K562 (cell line): Measurements from ENCODE around the gene XCL2. TPM values are rescaled to one million over a fixed set of nuclear protein-coding genes. Genes with fewer than 3 reads are reported as not detected.
A peak's percentile ranks its signal among the peaks of the same experiment; 100 is the strongest.
"Not testable (repeated sequence)": the region's sequence is repeated elsewhere in the genome, so short reads cannot be mapped to it uniquely, and the experiment has no call there.

Experiments used
- ATAC-seq: fragments of 200-7000 bp; cut with Tn5 transposase; 3 replicates; pipeline ENCODE4 v1.9.1; 2020; ENCODE audit warnings: moderate library complexity
- BruUV-seq: library from RNA; stranded (reverse); fragments of 400-500 nt; replicated peaks from 2 replicates; lab custom pipeline; 2021; lab: Mats Ljungman, UMichigan
- CTCF ChIA-PET: fragments of 300-600 bp; formaldehyde crosslinking; extraction: SDS; loops from one replicate; lab custom pipeline; 2021; ENCODE audit warnings: low intra/inter-chr PET ratio; lab: Yijun Ruan, JAX
- POLR2A ChIA-PET: fragments of 300-600, 350-650 bp; sonication (Branson Sonifier 250); formaldehyde crosslinking; extraction: SDS; loops from one replicate; lab custom pipeline; 2021; ENCODE audit warnings: antibody characterized with exemption, inconsistent platforms; lab: Yijun Ruan, JAX
- DNase-seq, 4 experiments: peaks; one replicate each; pipeline versions ENCODE4 v3.0.0 to v3.0.0-alpha.2; 2011 to 2018; ENCODE audit warnings: low spot score in 3 of 4, mixed read lengths in 3 of 4; ENCODE audit errors: extremely low read depth in 1 of 4
- FAIRE-seq: peaks from 2 replicates; lab custom pipeline; 2011; peaks lifted over from hg19 to GRCh38; lab: Jason Lieb, UNC
- H2AFZ ChIP-seq: 2 replicates; pipeline ENCODE4 v1.6.0; 2011; ENCODE audit warnings: low read depth, low read length, control low read depth, inconsistent platforms
- H3K27ac ChIP-seq: fragments of 200-600 bp; 3 replicates; pipeline ENCODE4 v1.8.0; 2011; ENCODE audit warnings: low read depth, mild to moderate bottlenecking, control low read depth, inconsistent platforms, low read length, moderate library complexity, mixed read lengths; ENCODE audit errors: extremely low read depth
- H3K27me3 ChIP-seq, 2 experiments: fragments of 300-600 bp in 1 of 2; 2 replicates in 1 of 2; 3 replicates in 1 of 2; pipeline versions ENCODE4 v1.6.0 to v1.8.0; 2011; ENCODE audit warnings: inconsistent platforms in 2 of 2, low read length in 2 of 2, mild to moderate bottlenecking in 1 of 2, mixed read lengths in 1 of 2, moderate library complexity in 1 of 2; ENCODE audit not compliant: control insufficient read depth in 2 of 2, insufficient read depth in 2 of 2
- H3K36me3 ChIP-seq: fragments of 300-600 bp; 3 replicates; pipeline ENCODE4 v1.8.0; 2011; ENCODE audit warnings: mild to moderate bottlenecking, low read length, inconsistent platforms; ENCODE audit not compliant: control insufficient read depth, insufficient read depth
- H3K4me1 ChIP-seq, 2 experiments: fragments of 200-600 bp in 1 of 2; replicated peaks in 1 of 2; 2 replicates in 1 of 2; 3 replicates in 1 of 2; pipeline versions ENCODE4 v1.5.1 to v1.8.0; 2011; ENCODE audit warnings: inconsistent platforms in 2 of 2, low read length in 2 of 2, mild to moderate bottlenecking in 1 of 2, mixed read lengths in 1 of 2, moderate library complexity in 1 of 2; ENCODE audit not compliant: control insufficient read depth in 2 of 2, insufficient read depth in 2 of 2
- H3K4me2 ChIP-seq: 2 replicates; pipeline ENCODE4 v1.6.1; 2011; ENCODE audit warnings: low read length, control low read depth, inconsistent platforms, mixed read lengths; ENCODE audit not compliant: insufficient read depth
- H3K4me3 ChIP-seq: fragments of 200-600 bp; sonication (generic), shearing (Covaris generic); 2 replicates; pipeline ENCODE4 v1.5.1; 2016; ENCODE audit warnings: control low read depth, inconsistent platforms
- H3K79me2 ChIP-seq: fragments of 200-600 bp; 3 replicates; pipeline ENCODE4 v1.8.0; 2011; ENCODE audit warnings: low read length, inconsistent platforms; ENCODE audit not compliant: control insufficient read depth, insufficient read depth
- H3K9ac ChIP-seq, 2 experiments: 2 replicates each; pipeline versions ENCODE4 v1.6.0 to v1.6.1; 2011; ENCODE audit warnings: low read depth in 2 of 2, low read length in 2 of 2, control low read depth in 1 of 2, inconsistent platforms in 1 of 2, mild to moderate bottlenecking in 1 of 2, mixed read lengths in 1 of 2; ENCODE audit not compliant: insufficient read depth in 1 of 2
- H3K9me1 ChIP-seq: one replicate; pipeline ENCODE4 v1.6.0; 2011; ENCODE audit warnings: inconsistent platforms, mild to moderate bottlenecking, low read length, moderate library complexity; ENCODE audit not compliant: control insufficient read depth, insufficient read depth
- H3K9me3 ChIP-seq: replicated peaks from 2 replicates; pipeline ENCODE4 v1.5.1; 2011; ENCODE audit warnings: low read depth, low read length, inconsistent platforms; ENCODE audit not compliant: control insufficient read depth, insufficient read depth
- H4K20me1 ChIP-seq: replicated peaks from 2 replicates; pipeline ENCODE4 v1.6.1; 2011; ENCODE audit warnings: low read length, inconsistent platforms, mixed read lengths; ENCODE audit not compliant: control insufficient read depth, insufficient read depth
- CEBPB ChIP-seq: fragments of 450-650 bp; IDR thresholded peaks from 2 replicates; pipeline ENCODE4 v1.6.1; 2016; ENCODE audit warnings: missing genetic modification characterization, missing compliant biosample characterization
- CEBPG ChIP-seq, 3 experiments: fragments of 200-800 bp in 1 of 3; sonication (Bioruptor generic) in 1 of 3; sonication (generic) in 1 of 3; formaldehyde crosslinking in 1 of 3; IDR thresholded peaks in 2 of 3; conservative IDR thresholded peaks in 1 of 3; 2 replicates each; pipeline versions ENCODE4 v1.6.1 to v1.8.0; 2016 to 2022; ENCODE audit warnings: missing compliant biosample characterization in 2 of 3, missing genetic modification characterization in 2 of 3, mild to moderate bottlenecking in 1 of 3, missing genetic modification reagents in 1 of 3
- RAD21 ChIP-seq, 2 experiments: fragments of 250-450 bp in 1 of 2; fragments of 450-650 bp in 1 of 2; sonication (Bioruptor Pico) in 1 of 2; formaldehyde crosslinking in 1 of 2; IDR thresholded peaks in 1 of 2; conservative IDR thresholded peaks in 1 of 2; 2 replicates each; pipeline versions ENCODE4 v1.4.0 to v1.8.0; 2020 to 2022; ENCODE audit warnings: mild to moderate bottlenecking in 2 of 2, moderate library complexity in 1 of 2
- SMC3 ChIP-seq: conservative IDR thresholded peaks from 2 replicates; pipeline ENCODE4 v1.6.1; 2011; ENCODE audit warnings: low read depth, low read length, improper control_type of control experiment; ENCODE audit not compliant: insufficient read depth
- TEAD2 ChIP-seq: fragments of 450-650 bp; IDR thresholded peaks from 2 replicates; pipeline ENCODE4 v1.6.1; 2016; ENCODE audit warnings: missing genetic modification characterization, control low read depth, missing compliant biosample characterization
- TEAD4 ChIP-seq, 2 experiments: sonication (generic) in 1 of 2; formaldehyde crosslinking in 1 of 2; IDR thresholded peaks; 2 replicates each; pipeline versions ENCODE4 v1.6.1 to v1.8.0; 2012 to 2022; ENCODE audit warnings: borderline replicate concordance in 1 of 2, inconsistent platforms in 1 of 2, low read length in 1 of 2, mild to moderate bottlenecking in 1 of 2, missing genetic modification reagents in 1 of 2
- WGBS: fragments of 100-300 bp; shearing (Covaris generic); methylation state at CpG from one replicate; pipeline ENCODE4 v1.1.6; 2016; ENCODE audit warnings: low coverage, mixed read lengths; ENCODE audit not compliant: insufficient coverage; ENCODE audit errors: missing lambda C conversion rate; 5-methylcytosine and 5-hydroxymethylcytosine counted together
- in situ Hi-C: fragments of 300-500 bp; cut with MboI; formaldehyde crosslinking; loops from 4 replicates; pipeline ENCODE4 v1.15.0; 2018; ENCODE audit warnings: inconsistent platforms, mixed read lengths
- intact Hi-C: fragments of 100-400 bp; cut with micrococcal nuclease; formaldehyde crosslinking; loops from 2 replicates; pipeline ENCODE4 v1.14.2; 2022
- polyA plus RNA-seq, 8 experiments: library from polyadenylated mRNA; depleted of rRNA in 4 of 8; stranded (reverse) in 5 of 8; unstranded in 3 of 8; fragments of >200 nt; fragmentation: Nextera tagmentation in 2 of 8; fragmentation: Illumina TruSeq in 1 of 8; extraction: Ambion mirVana in 2 of 8; extraction: Trizol in 1 of 8; gene quantifications; 2 replicates each; pipeline versions ENCODE4 v1.2.1 to v1.2.3, GENCODE V29; 2011 to 2014; ENCODE audit warnings: inconsistent platforms in 1 of 8, missing spikeins in 1 of 8
- total RNA-seq, 7 experiments: library from RNA; depleted of rRNA in 6 of 7; stranded (reverse); fragments of >200 nt in 6 of 7; fragmentation: Illumina TruSeq in 2 of 7; extraction: Trizol in 2 of 7; gene quantifications; 2 replicates each; pipeline versions ENCODE4 v1.2.1 to v1.2.3, GENCODE V29; 2011 to 2021; ENCODE audit warnings: low replicate concordance in 1 of 7
- TF ChIP-seq, protein P1 (sequence below): fragments of 450-650 bp; formaldehyde crosslinking; IDR thresholded peaks from 2 replicates; pipeline ENCODE4 v1.4.0; 2020; ENCODE audit warnings: mild to moderate bottlenecking, moderate library complexity
- TF ChIP-seq, protein P2 (sequence below), 3 experiments: IDR thresholded peaks in 2 of 3; conservative IDR thresholded peaks in 1 of 3; 2 replicates each; pipeline ENCODE4 v1.5.1; 2011 to 2012; ENCODE audit warnings: low read length in 3 of 3, mild to moderate bottlenecking in 3 of 3, control low read depth in 2 of 3, improper control_type of control experiment in 1 of 3, inconsistent platforms in 1 of 3, low read depth in 1 of 3, mixed read lengths in 1 of 3, moderate library complexity in 1 of 3; ENCODE audit not compliant: insufficient read depth in 2 of 3

Gene XCL2
- total and polyA plus RNA-seq, 9 of the 15 experiments (the other 6 are each of a cell fraction or from before 2014, with no cell fraction given): not detected

DNA sequence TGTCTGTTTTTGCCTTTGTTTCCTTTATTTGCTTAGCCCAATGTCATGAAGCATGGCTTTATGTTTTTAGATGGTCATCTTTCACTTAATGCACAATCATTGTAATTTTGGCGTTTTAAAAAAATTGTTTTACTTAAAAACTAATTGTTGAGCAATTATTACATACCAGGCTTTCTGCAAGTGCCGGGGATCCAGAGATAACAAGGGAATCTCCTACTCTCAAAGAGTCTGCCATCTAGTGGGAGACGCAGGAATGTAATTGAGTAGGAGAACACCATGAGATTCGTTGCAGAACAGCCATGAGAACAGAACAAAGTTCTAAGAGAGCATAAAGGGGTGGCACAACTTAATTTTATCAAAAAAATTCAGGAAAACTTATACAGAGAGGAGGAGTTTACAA, 30.4 kb upstream of the XCL2 start:
- in situ Hi-C loops (loop anchor here (10.0 kb wide), 1 partner anchor 229 kb away; no protein-coding TSS in a partner anchor), intact Hi-C loops (loop anchor here (1.0 to 5.0 kb wide), 2 partner anchors 135 to 232 kb away; no protein-coding TSS in a partner anchor)
- POLR2A ChIA-PET; H3K36me3 ChIP-seq; BruUV-seq; H3K27ac ChIP-seq; H3K9me1 ChIP-seq; H3K4me3 ChIP-seq; H3K79me2 ChIP-seq; H3K4me1 ChIP-seq; H3K27me3 ChIP-seq; H2AFZ ChIP-seq; H3K9ac ChIP-seq; H4K20me1 ChIP-seq; H3K9me3 ChIP-seq; H3K4me2 ChIP-seq; TF ChIP-seq TEAD4 (CRISPR knock-in tag; IDR thresholded peaks at IDR 0.05; ENCODE audit: borderline replicate concordance); CEBPG (CRISPR knock-in tag; IDR thresholded peaks at IDR 0.05): not testable (repeated sequence)
- peak; percentile 81 for FAIRE-seq
- peak; percentile 30 to 54 (median 32) for DNase-seq
- CTCF ChIA-PET: interaction anchor here (1.6 kb wide), 1 partner anchor 134 kb away, joined by 12 read pairs; no protein-coding TSS in a partner anchor
- peak; percentile 89 for ATAC-seq
- WGBS: 1% methylated on average over 4 of the region's 4 CpGs
- TF ChIP-seq TEAD4 (IDR thresholded peaks at IDR 0.05; ENCODE audit: low read length): peak; percentile 38; the same call in 1 of the 2 replicates
- TF ChIP-seq CEBPG (tag; conservative IDR thresholded peaks at IDR 0.05 in 1 of 2, IDR thresholded peaks at IDR 0.05 in 1 of 2): peak; percentile 63 to 85; a peak in 3 of 4 replicates
- TF ChIP-seq, protein P1, sequence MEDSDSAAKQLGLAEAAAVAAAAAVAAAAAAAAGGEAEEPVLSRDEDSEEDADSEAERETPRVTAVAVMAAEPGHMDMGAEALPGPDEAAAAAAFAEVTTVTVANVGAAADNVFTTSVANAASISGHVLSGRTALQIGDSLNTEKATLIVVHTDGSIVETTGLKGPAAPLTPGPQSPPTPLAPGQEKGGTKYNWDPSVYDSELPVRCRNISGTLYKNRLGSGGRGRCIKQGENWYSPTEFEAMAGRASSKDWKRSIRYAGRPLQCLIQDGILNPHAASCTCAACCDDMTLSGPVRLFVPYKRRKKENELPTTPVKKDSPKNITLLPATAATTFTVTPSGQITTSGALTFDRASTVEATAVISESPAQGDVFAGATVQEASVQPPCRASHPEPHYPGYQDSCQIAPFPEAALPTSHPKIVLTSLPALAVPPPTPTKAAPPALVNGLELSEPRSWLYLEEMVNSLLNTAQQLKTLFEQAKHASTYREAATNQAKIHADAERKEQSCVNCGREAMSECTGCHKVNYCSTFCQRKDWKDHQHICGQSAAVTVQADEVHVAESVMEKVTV (CRISPR knock-in tag): peak; percentile 45; the same call in 1 of the 2 replicates
- peak; percentile 69 for TF ChIP-seq CEBPB
- 0 out of 2 replicates have a peak, but pooled peaks have one; percentile 30 for TF ChIP-seq SMC3
- peak; percentile 62; the same call in 1 of the 2 replicates for TF ChIP-seq TEAD2 (tag)
- TF ChIP-seq RAD21 (CRISPR knock-in tag; conservative IDR thresholded peaks at IDR 0.05 in 1 of 2, IDR thresholded peaks at IDR 0.05 in 1 of 2): peak; percentile 77 to 83
- TF ChIP-seq, protein P2, sequence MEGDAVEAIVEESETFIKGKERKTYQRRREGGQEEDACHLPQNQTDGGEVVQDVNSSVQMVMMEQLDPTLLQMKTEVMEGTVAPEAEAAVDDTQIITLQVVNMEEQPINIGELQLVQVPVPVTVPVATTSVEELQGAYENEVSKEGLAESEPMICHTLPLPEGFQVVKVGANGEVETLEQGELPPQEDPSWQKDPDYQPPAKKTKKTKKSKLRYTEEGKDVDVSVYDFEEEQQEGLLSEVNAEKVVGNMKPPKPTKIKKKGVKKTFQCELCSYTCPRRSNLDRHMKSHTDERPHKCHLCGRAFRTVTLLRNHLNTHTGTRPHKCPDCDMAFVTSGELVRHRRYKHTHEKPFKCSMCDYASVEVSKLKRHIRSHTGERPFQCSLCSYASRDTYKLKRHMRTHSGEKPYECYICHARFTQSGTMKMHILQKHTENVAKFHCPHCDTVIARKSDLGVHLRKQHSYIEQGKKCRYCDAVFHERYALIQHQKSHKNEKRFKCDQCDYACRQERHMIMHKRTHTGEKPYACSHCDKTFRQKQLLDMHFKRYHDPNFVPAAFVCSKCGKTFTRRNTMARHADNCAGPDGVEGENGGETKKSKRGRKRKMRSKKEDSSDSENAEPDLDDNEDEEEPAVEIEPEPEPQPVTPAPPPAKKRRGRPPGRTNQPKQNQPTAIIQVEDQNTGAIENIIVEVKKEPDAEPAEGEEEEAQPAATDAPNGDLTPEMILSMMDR (IDR thresholded peaks at IDR 0.05 in 2 of 3, conservative IDR thresholded peaks at IDR 0.05 in 1 of 3; ENCODE audit: insufficient read depth in 2 of 3, low read depth in 1 of 3, low read length in 3 of 3): peak; percentile 25 to 51 (median 50); a peak in 4 of 6 replicates
